Skeletal muscle tissue (tissue), 4 donors: Measurements from ENCODE around the gene SLC7A11. TPM values are rescaled to one million over a fixed set of nuclear protein-coding genes. Genes with fewer than 3 reads are reported as not detected.
A peak's percentile ranks its signal among the peaks of the same experiment; 100 is the strongest.

Source experiments
- H3K27ac ChIP-seq: one replicate; pipeline ENCODE4 v1.7.0; 2013; ENCODE audit warnings: mild to moderate bottlenecking, low read depth, low read length, inconsistent platforms
- H3K27me3 ChIP-seq, 3 donors: one replicate each; pipeline ENCODE4 v1.7.0; 2013; ENCODE audit warnings: low read length in 3 of 3; ENCODE audit not compliant: control insufficient read depth in 3 of 3, insufficient read depth in 3 of 3
- H3K36me3 ChIP-seq, 3 donors: one replicate each; pipeline ENCODE4 v1.7.0; 2013; ENCODE audit warnings: low read length in 3 of 3; ENCODE audit not compliant: control insufficient read depth in 3 of 3, insufficient read depth in 3 of 3
- H3K4me1 ChIP-seq, 3 donors: one replicate each; pipeline ENCODE4 v1.7.0; 2013; ENCODE audit warnings: low read length in 3 of 3, mild to moderate bottlenecking in 3 of 3; ENCODE audit not compliant: control insufficient read depth in 3 of 3, insufficient read depth in 3 of 3
- H3K4me3 ChIP-seq, 3 donors: one replicate each; pipeline ENCODE4 v1.7.0; 2013; ENCODE audit warnings: low read length in 3 of 3
- H3K9ac ChIP-seq, 3 donors: one replicate each; pipeline ENCODE4 v1.7.0; 2013; ENCODE audit warnings: low read length in 3 of 3, mild to moderate bottlenecking in 3 of 3, moderate library complexity in 2 of 3, low read depth in 1 of 3
- H3K9me3 ChIP-seq, 3 donors: one replicate each; pipeline ENCODE4 v1.7.0; 2013; ENCODE audit warnings: low read length in 3 of 3; ENCODE audit not compliant: control insufficient read depth in 3 of 3
- total RNA-seq: library from RNA; depleted of rRNA; stranded (reverse); fragments of >200 nt; gene quantifications from one replicate; pipeline ENCODE4 v1.2.3, GENCODE V29; 2014
- donor health status: Osteomylitis.

The SLC7A11 gene
- total RNA-seq, 1 donor from 2014 or later = 1.0 TPM

DNA sequence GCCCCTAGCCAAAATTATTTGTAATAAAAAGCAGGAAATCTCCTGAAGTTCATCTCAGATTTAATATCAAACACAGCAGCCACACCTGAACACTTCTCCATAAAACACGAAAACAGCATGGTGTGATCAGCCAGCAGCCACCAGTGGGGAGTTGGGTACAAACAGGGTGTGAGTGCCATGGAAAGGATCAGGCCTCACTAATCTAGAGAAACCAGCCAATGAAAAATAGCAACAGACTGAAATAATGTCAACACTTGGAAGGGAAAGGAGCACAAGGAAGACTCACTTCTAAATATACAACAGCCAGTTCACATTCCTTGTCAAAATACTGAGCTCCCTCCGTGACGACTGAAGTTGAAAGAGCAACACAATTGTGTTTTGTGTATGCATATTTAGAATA lies 46.0 kb downstream of the SLC7A11 start:
- no peak overlapping the region for H3K27ac ChIP-seq
- H3K27me3 ChIP-seq = no peaks in the 10 kb centered on the region
- H3K4me3 ChIP-seq = no peak overlapping the region
- H3K36me3 ChIP-seq = no peaks in the 10 kb centered on the region
- no peaks in the 10 kb centered on the region for H3K9me3 ChIP-seq
- H3K4me1 ChIP-seq = no peaks in the 10 kb centered on the region
- H3K9ac ChIP-seq = no peak overlapping the region

DNA sequence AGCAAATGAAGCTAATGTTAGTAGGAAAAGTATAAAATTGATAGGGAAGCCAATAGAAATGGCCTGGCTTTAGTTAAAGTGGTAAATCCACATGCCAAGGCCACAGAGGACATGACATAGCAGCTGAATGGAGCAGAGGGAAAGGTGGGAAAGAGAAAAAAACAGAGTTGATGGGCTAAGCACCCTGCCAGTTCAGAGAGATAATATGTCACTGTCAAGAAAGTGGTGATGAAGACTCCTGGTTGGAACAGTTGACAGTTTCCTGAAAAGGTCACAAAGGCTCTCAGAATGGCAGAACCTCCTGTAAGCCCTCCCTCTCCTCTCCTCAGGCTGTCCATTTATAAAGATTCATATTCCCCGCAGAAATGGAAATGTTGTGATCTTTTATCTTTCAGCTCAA lies 48.2 kb downstream of the SLC7A11 start:
- H3K27me3 ChIP-seq = no peaks in the 10 kb centered on the region
- H3K9ac ChIP-seq = no peak overlapping the region
- no peak overlapping the region for H3K4me3 ChIP-seq
- no peaks in the 10 kb centered on the region for H3K9me3 ChIP-seq
- no peaks in the 10 kb centered on the region for H3K36me3 ChIP-seq
- H3K4me1 ChIP-seq = no peaks in the 10 kb centered on the region
- H3K27ac ChIP-seq = no peak overlapping the region

DNA sequence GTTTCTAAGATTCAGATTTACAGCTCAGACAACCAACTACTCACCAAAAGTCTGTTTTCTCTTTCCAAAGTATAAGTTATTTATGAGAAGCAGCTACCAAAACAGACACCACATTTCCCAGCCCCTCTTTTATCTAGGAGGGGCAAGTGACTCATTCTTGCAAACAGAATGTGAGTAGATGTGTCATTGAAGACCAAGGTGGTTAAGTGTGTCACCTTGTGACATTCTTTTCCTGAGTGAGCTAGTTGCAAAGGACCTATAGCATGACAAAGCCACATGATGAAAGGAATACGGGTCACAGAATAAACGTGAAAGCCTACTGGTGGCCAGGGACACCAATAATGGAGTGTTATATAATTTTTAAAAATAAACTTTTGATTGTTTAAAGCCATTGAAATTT lies 50.0 kb downstream of the SLC7A11 start:
- H3K9ac ChIP-seq = no peak overlapping the region
- no peaks in the 10 kb centered on the region for H3K36me3 ChIP-seq
- H3K9me3 ChIP-seq = no peaks in the 10 kb centered on the region

DNA sequence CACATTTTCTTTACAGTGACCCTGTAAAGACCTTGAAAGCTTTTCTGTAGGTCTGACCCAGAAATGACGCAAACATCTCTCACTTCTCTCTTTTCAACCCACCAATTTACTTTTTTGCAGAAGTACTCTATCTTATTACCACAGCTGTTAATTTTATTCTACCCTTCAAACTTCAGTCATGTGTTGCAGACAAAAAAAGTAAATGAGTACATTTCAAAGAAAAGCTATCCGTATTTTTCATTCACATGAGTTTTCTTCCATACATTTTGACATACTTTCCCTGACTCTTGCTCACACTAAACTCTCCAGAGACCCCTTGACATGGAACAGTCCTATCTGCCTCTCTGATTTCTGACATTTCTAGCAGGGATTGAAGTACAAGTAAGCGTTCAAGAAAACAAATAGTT lies 51.7 kb downstream of the SLC7A11 start:
- no peaks in the 10 kb centered on the region for H3K9me3 ChIP-seq
- H3K9ac ChIP-seq = no peak overlapping the region
- H3K4me3 ChIP-seq = no peak overlapping the region
- no peak overlapping the region for H3K27ac ChIP-seq
- H3K36me3 ChIP-seq = no peaks in the 10 kb centered on the region
- no peaks in the 10 kb centered on the region for H3K27me3 ChIP-seq
- H3K4me1 ChIP-seq = no peaks in the 10 kb centered on the region

More for the DNA sequence above, 50.0 kb downstream of the SLC7A11 start:
- no peaks in the 10 kb centered on the region for H3K4me1 ChIP-seq
- H3K27me3 ChIP-seq = no peaks in the 10 kb centered on the region
- H3K4me3 ChIP-seq = no peak overlapping the region
- no peak overlapping the region for H3K27ac ChIP-seq

DNA sequence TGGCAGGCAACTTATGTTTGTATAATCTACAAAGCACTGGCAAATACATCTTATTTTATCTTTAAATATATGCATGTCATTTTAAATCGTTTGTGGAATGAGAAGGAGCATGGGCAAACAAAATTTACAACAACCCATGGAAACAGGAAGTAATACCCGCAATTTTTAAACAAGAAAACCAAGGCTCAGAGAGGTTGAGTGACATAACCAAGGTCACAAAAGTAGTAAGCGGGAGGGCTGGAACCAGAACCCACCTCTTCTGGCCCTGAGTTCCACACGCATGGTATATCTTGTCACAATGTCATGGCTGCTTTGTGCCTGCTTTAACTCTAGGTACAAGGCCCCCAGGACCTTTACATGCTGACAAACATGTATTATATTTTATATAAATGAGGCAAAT lies 52.9 kb downstream of the SLC7A11 start:
- Histone ChIP-seq H3K4me3 (no peak overlapping the region), H3K4me1 (no peaks in the 10 kb centered on the region), H3K36me3 (no peaks in the 10 kb centered on the region), H3K9ac (no peak overlapping the region), H3K27ac (no peak overlapping the region), H3K9me3 (no peaks in the 10 kb centered on the region), H3K27me3 (no peaks in the 10 kb centered on the region)

DNA sequence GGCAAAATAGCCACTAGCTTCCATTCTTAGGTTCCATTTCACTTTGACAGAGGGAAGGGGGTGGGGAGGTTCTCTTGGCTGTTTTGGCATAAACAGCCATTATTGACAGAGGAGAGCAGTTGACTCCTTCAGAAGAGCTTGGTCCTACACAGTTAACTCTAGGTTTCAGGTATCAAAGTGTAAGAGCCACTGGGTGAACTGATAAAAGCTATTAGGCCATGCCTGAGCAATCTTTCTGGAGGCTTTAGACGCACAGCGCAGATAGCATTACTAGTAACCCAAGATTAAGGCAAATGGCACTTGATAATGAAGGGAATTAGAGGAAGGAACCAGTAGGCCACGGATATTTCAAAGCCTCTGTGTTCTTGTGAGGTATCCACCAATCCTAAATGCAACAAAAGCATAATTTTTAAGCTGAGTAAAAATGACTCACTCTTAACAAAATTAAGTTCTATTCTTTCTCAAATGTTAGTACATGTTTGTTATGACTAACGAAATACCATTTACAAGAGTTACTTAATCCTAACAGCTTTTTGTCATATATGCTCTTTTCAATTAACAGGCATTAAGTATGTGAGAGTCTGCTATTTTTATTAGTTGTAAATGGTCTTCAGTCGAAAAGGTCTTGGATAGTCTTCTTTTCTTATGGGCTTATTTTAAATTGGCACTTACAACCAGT lies 53.6 kb downstream of the SLC7A11 start:
- H3K9me3 ChIP-seq = no peaks in the 10 kb centered on the region
- no peak overlapping the region for H3K4me3 ChIP-seq
- no peaks in the 10 kb centered on the region for H3K4me1 ChIP-seq
- H3K9ac ChIP-seq = no peak overlapping the region
- H3K27ac ChIP-seq = no peak overlapping the region
- H3K27me3 ChIP-seq = no peaks in the 10 kb centered on the region
- H3K36me3 ChIP-seq = no peaks in the 10 kb centered on the region

DNA sequence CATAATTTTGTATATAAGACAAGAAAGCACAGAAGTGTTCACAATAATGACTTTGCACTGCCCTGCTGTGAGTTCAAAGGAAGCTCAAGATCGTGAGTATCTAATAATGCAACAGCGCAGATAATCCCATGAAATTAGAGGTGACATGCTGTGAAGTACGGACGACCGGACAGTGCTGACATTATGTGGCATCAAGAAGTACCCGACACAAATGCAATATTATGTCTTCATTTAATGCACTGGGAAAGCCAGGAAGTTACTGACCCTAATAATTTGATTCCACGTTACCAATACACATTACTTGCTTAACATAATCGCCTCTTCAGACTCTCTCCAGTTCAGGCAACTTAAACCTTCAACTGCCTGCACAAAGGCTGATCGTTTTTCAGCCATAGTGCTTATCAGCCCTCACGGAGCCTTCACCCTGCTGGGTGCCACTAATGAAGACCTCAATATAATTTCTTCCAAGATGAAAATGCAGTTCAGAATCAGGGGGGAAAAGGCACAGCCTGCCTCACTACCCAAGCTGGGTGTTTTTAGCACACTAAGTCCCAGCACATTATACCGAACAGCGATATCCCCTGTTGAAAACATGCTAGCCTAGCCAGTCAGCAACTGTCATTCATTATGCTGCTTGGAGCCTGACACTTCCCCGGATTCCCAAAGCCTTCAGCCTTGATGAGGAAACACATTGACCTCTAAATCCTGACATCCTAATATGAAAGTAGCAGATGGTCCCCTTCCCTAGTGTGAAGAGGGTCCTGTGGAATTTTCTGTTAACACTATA lies 56.1 kb downstream of the SLC7A11 start:
- H3K27me3 ChIP-seq = no peaks in the 10 kb centered on the region
- no peak overlapping the region for H3K27ac ChIP-seq
- no peak overlapping the region for H3K4me3 ChIP-seq
- H3K9me3 ChIP-seq = no peaks in the 10 kb centered on the region
- no peaks in the 10 kb centered on the region for H3K36me3 ChIP-seq
- no peak overlapping the region for H3K9ac ChIP-seq
- peaks cover 11 to 13% (median 12%) of the 10 kb centered on the region in 3 donors for H3K4me1 ChIP-seq

DNA sequence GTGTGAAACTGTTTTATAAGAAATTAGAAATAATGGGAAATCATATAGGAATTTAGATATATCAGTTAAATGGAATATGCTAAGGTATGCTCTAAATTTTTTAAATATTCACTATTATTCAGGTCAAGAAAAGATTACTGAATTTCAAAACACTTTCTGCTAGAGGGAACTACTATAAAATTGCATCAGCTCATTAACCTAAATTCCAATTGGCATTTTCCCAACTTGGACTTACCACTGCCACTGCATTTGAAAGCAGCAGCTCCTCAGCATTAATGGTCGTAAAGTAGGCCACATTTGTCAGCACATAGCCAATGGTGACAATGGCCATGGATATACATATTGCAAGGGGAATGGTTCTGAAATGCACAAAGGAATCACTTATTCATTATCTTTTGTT lies 57.3 kb downstream of the SLC7A11 start:
- Histone ChIP-seq H3K9me3 (no peaks in the 10 kb centered on the region), H3K27me3 (no peaks in the 10 kb centered on the region), H3K36me3 (no peaks in the 10 kb centered on the region), H3K4me1 (peaks cover 11 to 14% (median 12%) of the 10 kb centered on the region in 3 donors), H3K9ac (no peak overlapping the region), H3K27ac (no peak overlapping the region), H3K4me3 (no peak overlapping the region)

DNA sequence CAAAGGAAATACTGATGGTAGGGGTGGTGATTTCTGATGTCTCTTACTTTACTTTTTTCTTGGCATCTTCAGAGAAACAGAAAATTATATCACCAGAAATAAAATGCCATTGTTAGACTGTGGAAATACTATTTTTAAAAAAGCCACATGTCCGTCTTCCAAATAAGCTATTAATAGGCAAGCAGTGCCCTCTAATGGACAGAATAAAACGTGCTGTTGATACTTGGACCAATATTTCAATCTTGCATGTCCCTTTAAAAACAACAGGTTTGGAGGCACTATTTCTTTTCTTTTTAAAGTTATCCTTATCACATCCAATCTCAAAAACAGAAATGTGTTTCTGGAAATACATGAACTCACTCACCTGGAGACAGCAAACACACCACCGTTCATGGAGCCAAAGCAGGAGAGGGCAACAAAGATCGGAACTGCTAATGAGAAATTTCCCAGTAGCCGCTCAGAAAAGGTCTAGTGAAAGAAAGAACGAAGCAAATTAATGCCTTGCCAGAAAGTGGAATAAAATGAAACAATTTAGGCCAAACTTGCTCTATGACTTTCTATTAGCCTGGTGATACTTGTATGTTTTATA lies 59.2 kb downstream of the SLC7A11 start:
- H3K4me3 ChIP-seq = no peak overlapping the region
- no peaks in the 10 kb centered on the region for H3K9me3 ChIP-seq

DNA sequence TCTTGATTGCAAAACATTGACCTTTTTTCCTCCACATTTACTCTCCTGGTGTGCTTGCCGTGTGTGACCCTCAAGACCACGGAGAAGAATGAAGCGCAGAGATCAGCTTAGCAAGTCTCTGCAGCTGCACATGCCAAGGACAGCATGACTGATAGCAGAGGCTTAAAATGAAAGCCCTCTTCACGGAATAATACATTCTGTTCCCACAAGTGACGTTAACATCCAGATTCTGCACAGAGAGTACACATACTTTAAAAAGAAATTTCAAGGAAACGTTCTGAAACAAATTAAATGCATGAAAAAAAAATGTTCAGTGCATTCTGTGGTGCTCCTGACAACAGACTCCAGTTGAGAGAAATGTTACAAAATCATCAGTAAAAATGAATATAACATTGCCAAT lies 60.9 kb downstream of the SLC7A11 start:
- Histone ChIP-seq H3K36me3 (no peaks in the 10 kb centered on the region), H3K4me1 (peaks cover 11 to 14% (median 12%) of the 10 kb centered on the region in 3 donors), H3K27me3 (no peaks in the 10 kb centered on the region), H3K4me3 (peak overlapping the region in 2 of 3 donors; percentile 18 to 21), H3K9ac (peak overlapping the region in 1 of 3 donors; percentile 4), H3K9me3 (no peaks in the 10 kb centered on the region), H3K27ac (no peak overlapping the region)

More for the DNA sequence above, 59.2 kb downstream of the SLC7A11 start:
- Histone ChIP-seq H3K9ac (no peak overlapping the region), H3K4me1 (peaks cover 11 to 14% (median 12%) of the 10 kb centered on the region in 3 donors), H3K27ac (no peak overlapping the region), H3K36me3 (no peaks in the 10 kb centered on the region), H3K27me3 (no peaks in the 10 kb centered on the region)
